8988T (cell line): ENCODE measurements around the gene PRKCH.

Experiments used
- DNase-seq: peaks from one replicate; pipeline ENCODE4 v3.0.0; 2011

The PRKCH gene

GRCh38 chr14:61477712-61478462 lies 156.5 kb downstream of the PRKCH start:
- DNase-seq: no peak

GRCh38 chr14:61478971-61479473 lies 157.6 kb downstream of the PRKCH start:
- DNase-seq: no peak

- no peak for DNase-seq
These were observed 158.5 kb downstream of the PRKCH start for GRCh38 chr14:61479746-61480502.

GRCh38 chr14:61480704-61481285 lies 159.4 kb downstream of the PRKCH start:
- DNase-seq: no peak

- no peak for DNase-seq
These were observed 160.3 kb downstream of the PRKCH start for GRCh38 chr14:61481701-61482100.

- DNase-seq: no peak
These were observed 161.2 kb downstream of the PRKCH start for GRCh38 chr14:61482348-61483206.

GRCh38 chr14:61483476-61483875 lies 162.1 kb downstream of the PRKCH start:
- no peak for DNase-seq

- DNase-seq: no peak
These were observed 162.7 kb downstream of the PRKCH start for GRCh38 chr14:61484031-61484430.

GRCh38 chr14:61484826-61485584 lies 163.6 kb downstream of the PRKCH start:
- no peak for DNase-seq

GRCh38 chr14:61485661-61486060 lies 164.3 kb downstream of the PRKCH start:
- no peak for DNase-seq

- no peak for DNase-seq
These were observed 165.6 kb downstream of the PRKCH start for GRCh38 chr14:61486930-61487495.

- DNase-seq: no peak
These were observed 167.3 kb downstream of the PRKCH start for GRCh38 chr14:61488417-61489401.

GRCh38 chr14:61489512-61489911 lies 168.1 kb downstream of the PRKCH start:
- DNase-seq: no peak

GRCh38 chr14:61489932-61490331 lies 168.6 kb downstream of the PRKCH start:
- no peak for DNase-seq

- DNase-seq: no peak
These were observed 169.8 kb downstream of the PRKCH start for GRCh38 chr14:61491224-61491623.

- no peak for DNase-seq
These were observed 170.6 kb downstream of the PRKCH start for GRCh38 chr14:61491876-61492434.

- no peak for DNase-seq
These were observed 171.1 kb downstream of the PRKCH start for GRCh38 chr14:61492474-61492873.

GRCh38 chr14:61493239-61493638 lies 171.9 kb downstream of the PRKCH start:
- DNase-seq: no peak

GRCh38 chr14:61494018-61494417 lies 172.6 kb downstream of the PRKCH start:
- DNase-seq: no peak

GRCh38 chr14:61495809-61496208 lies 174.4 kb downstream of the PRKCH start:
- DNase-seq: no peak
